Neural cell (in vitro differentiated cells): Measurements from ENCODE around the gene IL15RA.

Source experiments
- CTCF ChIP-seq: fragments of 450-650 bp; IDR thresholded peaks from 2 replicates; pipeline ENCODE4 v1.5.1; 2014; ENCODE audit warnings: antibody characterized with exemption, mild to moderate bottlenecking, moderate library complexity; ENCODE audit not compliant: poor library complexity, severe bottlenecking
- EZH2 ChIP-seq: fragments of 200-600, 300-800 bp; shearing (Covaris generic), sonication (generic); IDR thresholded peaks from 2 replicates; pipeline ENCODE4 v1.6.1; 2014; ENCODE audit warnings: antibody characterized with exemption, low read length, borderline replicate concordance, mild to moderate bottlenecking; ENCODE audit not compliant: insufficient read depth, poor library complexity, severe bottlenecking
- MXI1 ChIP-seq: fragments of 450-650 bp; conservative IDR thresholded peaks from 2 replicates; pipeline ENCODE4 v1.6.1; 2014; ENCODE audit warnings: antibody characterized with exemption, mild to moderate bottlenecking; ENCODE audit not compliant: poor library complexity, severe bottlenecking
- POLR2AphosphoS5 ChIP-seq: IDR thresholded peaks from 2 replicates; pipeline ENCODE4 v1.6.1; 2012
- TF ChIP-seq, protein P1 (sequence below): IDR thresholded peaks from 2 replicates; pipeline ENCODE4 v1.6.1; 2012; ENCODE audit warnings: borderline replicate concordance

GRCh38 chr10:6014241-6014761 lies 37.0 kb upstream of the IL15RA start:
- TF ChIP-seq CTCF (peak; percentile 39), EZH2 (no peak), POLR2AphosphoS5 (no peak), MXI1 (no peak)
- TF ChIP-seq, protein P1, sequence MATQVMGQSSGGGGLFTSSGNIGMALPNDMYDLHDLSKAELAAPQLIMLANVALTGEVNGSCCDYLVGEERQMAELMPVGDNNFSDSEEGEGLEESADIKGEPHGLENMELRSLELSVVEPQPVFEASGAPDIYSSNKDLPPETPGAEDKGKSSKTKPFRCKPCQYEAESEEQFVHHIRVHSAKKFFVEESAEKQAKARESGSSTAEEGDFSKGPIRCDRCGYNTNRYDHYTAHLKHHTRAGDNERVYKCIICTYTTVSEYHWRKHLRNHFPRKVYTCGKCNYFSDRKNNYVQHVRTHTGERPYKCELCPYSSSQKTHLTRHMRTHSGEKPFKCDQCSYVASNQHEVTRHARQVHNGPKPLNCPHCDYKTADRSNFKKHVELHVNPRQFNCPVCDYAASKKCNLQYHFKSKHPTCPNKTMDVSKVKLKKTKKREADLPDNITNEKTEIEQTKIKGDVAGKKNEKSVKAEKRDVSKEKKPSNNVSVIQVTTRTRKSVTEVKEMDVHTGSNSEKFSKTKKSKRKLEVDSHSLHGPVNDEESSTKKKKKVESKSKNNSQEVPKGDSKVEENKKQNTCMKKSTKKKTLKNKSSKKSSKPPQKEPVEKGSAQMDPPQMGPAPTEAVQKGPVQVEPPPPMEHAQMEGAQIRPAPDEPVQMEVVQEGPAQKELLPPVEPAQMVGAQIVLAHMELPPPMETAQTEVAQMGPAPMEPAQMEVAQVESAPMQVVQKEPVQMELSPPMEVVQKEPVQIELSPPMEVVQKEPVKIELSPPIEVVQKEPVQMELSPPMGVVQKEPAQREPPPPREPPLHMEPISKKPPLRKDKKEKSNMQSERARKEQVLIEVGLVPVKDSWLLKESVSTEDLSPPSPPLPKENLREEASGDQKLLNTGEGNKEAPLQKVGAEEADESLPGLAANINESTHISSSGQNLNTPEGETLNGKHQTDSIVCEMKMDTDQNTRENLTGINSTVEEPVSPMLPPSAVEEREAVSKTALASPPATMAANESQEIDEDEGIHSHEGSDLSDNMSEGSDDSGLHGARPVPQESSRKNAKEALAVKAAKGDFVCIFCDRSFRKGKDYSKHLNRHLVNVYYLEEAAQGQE, result no peak
